ENCODE data around the gene MTMR3. TPM values are rescaled to one million over a fixed set of nuclear protein-coding genes. Genes with fewer than 3 reads are reported as not detected.
A peak's percentile ranks its signal among the peaks of the same experiment; 100 is the strongest.

MTMR3 gene
- total and polyA plus RNA-seq, 12 donors, result 23.5 to 80.7 (median 40.9) TPM

GRCh38 chr22:29903371-29903770 lies 20.4 kb downstream of the MTMR3 start:
- H3K27me3 ChIP-seq, result no peaks in the 10 kb centered on the region
- WGBS, 4 donors, result 87 to 97% (median 95%) methylated on average over 5 of the region's 5 CpGs
- intact Hi-C loops (cut with DNase I), result no loop called here
- peaks cover 8 to 24% of the 10 kb centered on the region in 2 donors for H3K4me1 ChIP-seq (replicated peaks in 1 of 2)
- H3K27ac ChIP-seq, result no peak overlapping the region
- no peak for DNase-seq
- TF ChIP-seq, protein P1, sequence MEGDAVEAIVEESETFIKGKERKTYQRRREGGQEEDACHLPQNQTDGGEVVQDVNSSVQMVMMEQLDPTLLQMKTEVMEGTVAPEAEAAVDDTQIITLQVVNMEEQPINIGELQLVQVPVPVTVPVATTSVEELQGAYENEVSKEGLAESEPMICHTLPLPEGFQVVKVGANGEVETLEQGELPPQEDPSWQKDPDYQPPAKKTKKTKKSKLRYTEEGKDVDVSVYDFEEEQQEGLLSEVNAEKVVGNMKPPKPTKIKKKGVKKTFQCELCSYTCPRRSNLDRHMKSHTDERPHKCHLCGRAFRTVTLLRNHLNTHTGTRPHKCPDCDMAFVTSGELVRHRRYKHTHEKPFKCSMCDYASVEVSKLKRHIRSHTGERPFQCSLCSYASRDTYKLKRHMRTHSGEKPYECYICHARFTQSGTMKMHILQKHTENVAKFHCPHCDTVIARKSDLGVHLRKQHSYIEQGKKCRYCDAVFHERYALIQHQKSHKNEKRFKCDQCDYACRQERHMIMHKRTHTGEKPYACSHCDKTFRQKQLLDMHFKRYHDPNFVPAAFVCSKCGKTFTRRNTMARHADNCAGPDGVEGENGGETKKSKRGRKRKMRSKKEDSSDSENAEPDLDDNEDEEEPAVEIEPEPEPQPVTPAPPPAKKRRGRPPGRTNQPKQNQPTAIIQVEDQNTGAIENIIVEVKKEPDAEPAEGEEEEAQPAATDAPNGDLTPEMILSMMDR (IDR thresholded peaks at IDR 0.05), result no peak
- no peak for TF ChIP-seq POLR2A (IDR thresholded peaks at IDR 0.05)
- H3K9me3 ChIP-seq (replicated peaks in 1 of 3), result no peaks in the 10 kb centered on the region
- H3K36me3 ChIP-seq (replicated peaks in 1 of 2), result no peaks in the 10 kb centered on the region
- no peak overlapping the region for H3K4me3 ChIP-seq

DNA sequence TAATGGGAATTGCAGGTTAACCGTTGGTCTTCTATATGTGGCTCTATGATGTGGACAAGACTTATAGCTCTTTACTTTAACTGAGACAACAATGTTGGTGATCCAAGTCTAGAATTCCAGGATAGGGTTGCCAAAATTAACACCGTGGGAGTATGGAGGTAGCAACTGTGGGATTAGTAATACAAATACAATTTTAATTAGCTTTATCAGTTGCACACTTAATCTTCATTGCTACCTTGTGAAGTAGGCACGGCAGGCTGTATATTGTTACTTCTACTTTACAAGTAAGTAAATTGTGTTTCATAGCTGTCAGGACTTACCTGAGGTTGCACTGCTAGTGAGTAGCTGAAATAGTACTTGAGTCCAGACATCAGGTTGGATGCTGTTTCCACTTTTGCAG lies 21.0 kb downstream of the MTMR3 start:
- intact Hi-C loops (cut with DNase I), result no loop called here
- DNase-seq, result no peak
- Histone ChIP-seq H3K9me3 (replicated peaks in 1 of 3) (no peaks in the 10 kb centered on the region), H3K4me1 (replicated peaks in 1 of 2) (peaks cover 13 to 30% of the 10 kb centered on the region in 2 donors), H3K4me3 (no peak overlapping the region), H3K27me3 (no peaks in the 10 kb centered on the region), H3K36me3 (replicated peaks in 1 of 2) (no peaks in the 10 kb centered on the region), H3K27ac (no peak overlapping the region)
- WGBS, 4 donors, result 78 to 90% (median 89%) methylated on average over 3 of the region's 3 CpGs
- TF ChIP-seq, protein P1 (IDR thresholded peaks at IDR 0.05), result no peak
- TF ChIP-seq POLR2A (IDR thresholded peaks at IDR 0.05), result no peak

DNA sequence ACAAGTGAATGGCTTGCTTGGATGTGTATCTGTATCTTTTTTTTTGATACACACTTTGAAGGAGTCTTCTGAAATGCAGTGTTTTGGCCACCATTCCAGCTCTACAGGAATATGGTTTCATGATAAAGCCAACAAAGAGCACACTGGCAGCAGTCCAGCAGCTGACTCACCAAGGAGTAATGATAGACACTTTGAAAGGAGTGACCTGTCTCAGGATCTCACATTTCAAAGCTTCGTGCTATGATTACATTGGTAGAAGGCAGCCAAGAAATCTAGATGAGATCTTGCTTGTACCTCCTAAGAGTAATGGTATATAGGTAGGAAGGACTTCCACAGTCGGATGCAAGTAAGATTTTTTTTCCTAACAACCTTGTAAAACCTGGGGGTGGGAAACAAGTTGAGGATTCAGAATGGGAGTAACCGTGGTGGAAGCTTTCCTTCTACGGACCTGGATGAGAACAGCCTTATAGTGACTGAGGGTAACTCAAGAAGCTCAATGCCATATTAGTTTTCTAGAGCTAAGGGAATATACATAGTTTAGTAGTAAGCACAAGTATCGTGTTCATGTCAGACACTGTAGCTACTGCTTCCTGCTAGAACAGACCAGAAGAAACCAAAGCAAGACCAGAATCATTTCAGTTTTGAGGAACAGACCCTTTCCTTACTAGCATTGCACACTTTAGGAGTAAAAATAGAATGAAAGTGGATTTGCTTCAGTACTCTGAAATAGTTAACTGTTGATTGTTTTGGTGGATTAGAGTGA lies 25.0 kb downstream of the MTMR3 start:
- Histone ChIP-seq H3K4me1 (replicated peaks in 1 of 2) (peaks cover 23 to 46% of the 10 kb centered on the region in 2 donors), H3K27me3 (no peaks in the 10 kb centered on the region), H3K9me3 (replicated peaks in 1 of 3) (no peaks in the 10 kb centered on the region), H3K36me3 (replicated peaks in 1 of 2) (no peaks in the 10 kb centered on the region), H3K4me3 (no peak overlapping the region), H3K27ac (peak overlapping the region in 4 of 5 donors; percentile 53 to 73 (median 68))
- intact Hi-C loops (cut with DNase I), result no loop called here
- WGBS, 4 donors, result 35 to 43% (median 38%) methylated on average over 5 of the region's 5 CpGs
- TF ChIP-seq, protein P1 (IDR thresholded peaks at IDR 0.05), result no peak
- TF ChIP-seq POLR2A (IDR thresholded peaks at IDR 0.05), result no peak
- peak; percentile 81 to 94 (median 86) for DNase-seq

- Histone ChIP-seq H3K4me3 (no peak overlapping the region), H3K9me3 (replicated peaks in 1 of 3) (no peaks in the 10 kb centered on the region), H3K27me3 (no peaks in the 10 kb centered on the region), H3K36me3 (replicated peaks in 1 of 2) (no peaks in the 10 kb centered on the region), H3K4me1 (replicated peaks in 1 of 2) (peaks cover 37 to 70% of the 10 kb centered on the region in 2 donors), H3K27ac (no peak overlapping the region)
- no peak for DNase-seq
- 94 to 99% (median 98%) methylated on average over 4 of the region's 4 CpGs for WGBS, 4 donors
- intact Hi-C loops (cut with DNase I), result no loop called here
- TF ChIP-seq, protein P1 (IDR thresholded peaks at IDR 0.05), result no peak
- no peak for TF ChIP-seq POLR2A (IDR thresholded peaks at IDR 0.05)
Measured at GRCh38 chr22:29912141-29912540, 29.2 kb downstream of the MTMR3 start.

Data from adrenal gland (tissue), 12 donors.